Activated naive CD4-positive, alpha-beta T cell treated with anti-CD3 and anti-CD28 coated beads, Interleukin-2, amount 50 U/mL, for 72 hours (primary cell): Measurements from ENCODE around the gene DTNB. TPM values are rescaled to one million over a fixed set of nuclear protein-coding genes. Genes with fewer than 3 reads are reported as not detected.

Experiments
- ATAC-seq, 2 donors: fragments of 150-1000 bp; cut with Tn5 transposase; 2 replicates each; pipeline ENCODE4 v1.10.0; 2021; ENCODE audit warnings: mild to moderate bottlenecking in 2 of 2, moderate library complexity in 2 of 2
- DNase-seq, 2 donors: peaks; one replicate each; pipeline ENCODE4 v3.0.0; 2021 to 2022; ENCODE audit warnings: low spot score in 2 of 2
- H3K27ac Mint-ChIP-seq, 2 donors: one replicate each; pipeline ENCODE4 v1.8.0; 2022; ENCODE audit warnings: mild to moderate bottlenecking in 2 of 2, mixed read lengths in 2 of 2
- H3K36me3 Mint-ChIP-seq, 2 donors: one replicate each; pipeline ENCODE4 v1.8.0; 2022; ENCODE audit warnings: mixed read lengths in 2 of 2
- H3K9me3 Mint-ChIP-seq, 2 donors: one replicate each; pipeline ENCODE4 v1.8.0; 2022; ENCODE audit warnings: mixed read lengths in 2 of 2
- total RNA-seq, 2 donors: library from RNA; stranded (reverse); gene quantifications; one replicate each; pipeline ENCODE4 v1.2.3, GENCODE V29; 2022

The DTNB gene
- total RNA-seq, 2 donors from 2014 or later: 17.1 to 20.0 TPM

GRCh38 chr2:25448808-25449207, 224.6 kb downstream of the DTNB start:
- Mint-ChIP-seq H3K9me3 (peaks cover 2 to 5% of the 10 kb centered on the region in 2 donors), H3K27ac (no peak overlapping the region), H3K36me3 (peaks cover 5 to 22% of the 10 kb centered on the region in 2 donors)
- ATAC-seq (no peak), DNase-seq (no peak)

- H3K9me3 Mint-ChIP-seq: peaks cover 0 to under 1% of the 10 kb centered on the region in 2 donors
- peaks cover 5 to 11% of the 10 kb centered on the region in 2 donors for H3K36me3 Mint-ChIP-seq
- no peak overlapping the region for H3K27ac Mint-ChIP-seq
- ATAC-seq (no peak), DNase-seq (no peak)
Observed at GRCh38 chr2:25447018-25447417, 226.4 kb downstream of the DTNB start.

GRCh38 chr2:25446122-25446521, 227.3 kb downstream of the DTNB start:
- no peak for DNase-seq
- no peak for ATAC-seq
- H3K36me3 Mint-ChIP-seq: peaks cover 0 to 4% of the 10 kb centered on the region in 2 donors
- H3K9me3 Mint-ChIP-seq: no peaks in the 10 kb centered on the region
- H3K27ac Mint-ChIP-seq: no peak overlapping the region

GRCh38 chr2:25445464-25445863, 227.9 kb downstream of the DTNB start:
- Mint-ChIP-seq H3K9me3 (no peaks in the 10 kb centered on the region), H3K36me3 (no peaks in the 10 kb centered on the region), H3K27ac (peak overlapping the region in 1 of 2 donors; percentile 70)
- no peak for ATAC-seq
- no peak for DNase-seq

- Mint-ChIP-seq H3K9me3 (no peaks in the 10 kb centered on the region), H3K27ac (no peak overlapping the region), H3K36me3 (no peaks in the 10 kb centered on the region)
- DNase-seq (no peak), ATAC-seq (no peak)
Observed at GRCh38 chr2:25444608-25445270, 228.6 kb downstream of the DTNB start.

GRCh38 chr2:25443766-25444165, 229.6 kb downstream of the DTNB start:
- H3K27ac Mint-ChIP-seq: no peak overlapping the region
- H3K9me3 Mint-ChIP-seq: no peaks in the 10 kb centered on the region
- ATAC-seq (no peak), DNase-seq (no peak)
- H3K36me3 Mint-ChIP-seq: no peaks in the 10 kb centered on the region

- Mint-ChIP-seq H3K9me3 (no peaks in the 10 kb centered on the region), H3K36me3 (no peaks in the 10 kb centered on the region), H3K27ac (no peak overlapping the region)
- no peak for ATAC-seq
- no peak for DNase-seq
Observed at GRCh38 chr2:25441353-25441752, 232.0 kb downstream of the DTNB start.

GRCh38 chr2:25438793-25439192, 234.6 kb downstream of the DTNB start:
- ATAC-seq: no peak
- Mint-ChIP-seq H3K9me3 (no peaks in the 10 kb centered on the region), H3K36me3 (no peaks in the 10 kb centered on the region), H3K27ac (no peak overlapping the region)
- DNase-seq: no peak

GRCh38 chr2:25437881-25438662, 235.3 kb downstream of the DTNB start:
- Mint-ChIP-seq H3K36me3 (no peaks in the 10 kb centered on the region), H3K9me3 (no peaks in the 10 kb centered on the region), H3K27ac (peak overlapping the region in 1 of 2 donors; percentile 18)
- DNase-seq: no peak
- no peak for ATAC-seq

GRCh38 chr2:25435421-25435820, 238.0 kb downstream of the DTNB start:
- ATAC-seq (no peak), DNase-seq (no peak)
- Mint-ChIP-seq H3K27ac (no peak overlapping the region), H3K36me3 (no peaks in the 10 kb centered on the region), H3K9me3 (no peaks in the 10 kb centered on the region)

GRCh38 chr2:25431604-25432003, 241.8 kb downstream of the DTNB start:
- DNase-seq (no peak), ATAC-seq (no peak)
- Mint-ChIP-seq H3K27ac (no peak overlapping the region), H3K9me3 (no peaks in the 10 kb centered on the region), H3K36me3 (no peaks in the 10 kb centered on the region)

- no peak for ATAC-seq
- no peaks in the 10 kb centered on the region for H3K9me3 Mint-ChIP-seq
- H3K36me3 Mint-ChIP-seq: no peaks in the 10 kb centered on the region
- DNase-seq: no peak
- H3K27ac Mint-ChIP-seq: no peak overlapping the region
Observed at GRCh38 chr2:25430556-25430955, 242.8 kb downstream of the DTNB start.

- Mint-ChIP-seq H3K9me3 (no peaks in the 10 kb centered on the region), H3K27ac (no peak overlapping the region)
- ATAC-seq: no peak
Observed at GRCh38 chr2:25426326-25426725, 247.1 kb downstream of the DTNB start.

GRCh38 chr2:25424426-25425028, 248.8 kb downstream of the DTNB start:
- Mint-ChIP-seq H3K36me3 (no peaks in the 10 kb centered on the region), H3K27ac (no peak overlapping the region), H3K9me3 (no peaks in the 10 kb centered on the region)
- no peak for DNase-seq
- ATAC-seq: peak in 1 of 2 donors; percentile 28

More at GRCh38 chr2:25426326-25426725, 247.1 kb downstream of the DTNB start:
- DNase-seq: no peak
- no peaks in the 10 kb centered on the region for H3K36me3 Mint-ChIP-seq

- ATAC-seq (no peak), DNase-seq (no peak)
- Mint-ChIP-seq H3K36me3 (peaks cover 14 to 17% of the 10 kb centered on the region in 2 donors), H3K9me3 (peaks cover 10 to 12% of the 10 kb centered on the region in 2 donors), H3K27ac (no peak overlapping the region)
Observed at GRCh38 chr2:25421820-25422411, 251.5 kb downstream of the DTNB start.

GRCh38 chr2:25421289-25421688, 252.1 kb downstream of the DTNB start:
- DNase-seq: no peak
- Mint-ChIP-seq H3K27ac (no peak overlapping the region), H3K9me3 (peaks cover 10 to 12% of the 10 kb centered on the region in 2 donors), H3K36me3 (peaks cover 14 to 17% of the 10 kb centered on the region in 2 donors)
- ATAC-seq: no peak

GRCh38 chr2:25420820-25421237, 252.5 kb downstream of the DTNB start:
- peaks cover 10 to 12% of the 10 kb centered on the region in 2 donors for H3K9me3 Mint-ChIP-seq
- ATAC-seq: peak in 1 of 2 donors; percentile 48
- peaks cover 14 to 17% of the 10 kb centered on the region in 2 donors for H3K36me3 Mint-ChIP-seq
- DNase-seq: no peak
- no peak overlapping the region for H3K27ac Mint-ChIP-seq
